Neural progenitor cell (in vitro differentiated cells): Measurements from ENCODE around the gene ASTN2.

Source experiments
- CTCF ChIP-seq: fragments of 200-600 bp; sonication (generic); IDR thresholded peaks from 2 replicates; pipeline ENCODE4 v1.5.1; 2017; ENCODE audit warnings: antibody characterized with exemption, mild to moderate bottlenecking
- EZH2 ChIP-seq: fragments of 200-600 bp; sonication (generic); IDR thresholded peaks from 2 replicates; pipeline ENCODE4 v1.6.1; 2017; ENCODE audit warnings: antibody characterized with exemption, mild to moderate bottlenecking, moderate library complexity
- EZH2phosphoT487 ChIP-seq: fragments of 200-600 bp; sonication (generic); IDR thresholded peaks from 2 replicates; pipeline ENCODE4 v1.6.1; 2017; ENCODE audit warnings: antibody characterized with exemption

GRCh38 chr9:117253261-117253660 is 161.6 kb downstream of the ASTN2 start:
- no peak for TF ChIP-seq CTCF
- TF ChIP-seq EZH2: no peak
- TF ChIP-seq EZH2phosphoT487: no peak
